ENCODE measurements around the gene PSMC3. TPM values are rescaled to one million over a fixed set of nuclear protein-coding genes. Genes with fewer than 3 reads are reported as not detected.

PSMC3 gene
- total RNA-seq, result 100 to 1,000 TPM; 121 to 215 (median 151) TPM
- polyA plus RNA-seq, result 100 to 1,000 TPM; 195 to 258 TPM
- long read RNA-seq, donor 1, transcript PSMC3-212 (12 exons, 1,373 nt), result major isoform, 195 of 227 reads
- long read RNA-seq, donor 1, partial matches to known transcripts, result 12 of 227 reads
- long read RNA-seq, donor 1, other reads (novel, unspliced or antisense), result 20 of 227 reads
- long read RNA-seq, donor 2, transcript PSMC3-212 (12 exons, 1,373 nt), result major isoform, 838 of 926 reads
- long read RNA-seq, donor 2, partial matches to known transcripts, result 32 of 926 reads
- long read RNA-seq, donor 2, other reads (novel, unspliced or antisense), result 56 of 926 reads
- long read RNA-seq, donor 3, transcript PSMC3-212 (12 exons, 1,373 nt), result major isoform, 156 of 172 reads
- long read RNA-seq, donor 3, partial matches to known transcripts, result 9 of 172 reads
- long read RNA-seq, donor 3, other reads (novel, unspliced or antisense), result 7 of 172 reads

DNA sequence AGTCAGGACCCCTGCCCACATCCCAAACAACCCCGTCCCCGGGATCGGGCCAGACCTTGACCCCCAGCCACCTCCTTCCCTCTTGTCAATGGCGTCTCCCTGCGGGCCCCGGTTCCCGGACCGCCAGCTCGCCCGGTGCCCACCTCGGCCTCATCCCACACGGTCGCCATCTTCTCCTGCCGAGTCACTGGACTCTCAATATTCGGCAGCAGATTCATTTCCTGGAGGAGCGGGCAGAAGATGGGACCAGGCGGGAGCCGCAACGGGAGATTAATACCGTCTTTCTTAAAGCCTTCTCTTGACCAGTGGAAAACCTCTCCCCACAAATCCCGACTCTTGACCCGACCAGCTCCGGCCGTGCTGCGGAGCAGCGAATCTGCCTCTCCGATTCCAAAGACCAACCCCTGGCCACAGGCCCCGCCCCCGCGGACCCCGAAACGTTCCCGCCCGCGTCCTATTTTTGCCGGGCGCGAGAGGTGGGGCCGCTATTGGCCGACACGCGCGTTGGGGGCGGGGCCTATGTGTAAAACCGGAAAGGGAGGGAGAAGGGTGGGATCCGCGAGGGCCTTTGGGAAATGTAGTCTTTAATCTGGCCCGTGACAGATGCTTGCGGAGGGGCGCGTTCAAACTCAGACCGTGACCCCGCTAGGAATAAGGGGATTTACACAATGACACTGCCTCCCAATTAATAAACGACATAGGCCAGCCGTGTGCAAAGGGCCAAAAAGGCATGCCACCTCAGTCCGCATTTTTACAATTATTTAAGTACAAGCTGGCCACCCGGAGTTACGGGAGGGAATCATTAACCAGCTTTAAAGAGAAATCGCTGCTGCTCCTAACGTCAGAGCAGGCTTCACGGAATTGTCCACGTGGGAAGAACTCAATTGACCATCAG is at the start of gene PSMC3:
Gene PSMC3, minus strand, starts transcription at position 378 of the 895 bp plus-strand sequence. Its CDS starts 160 bp downstream, at position 218.
- Histone ChIP-seq H3K36me3 (peaks cover 3 to 38% (median 36%) of the 10 kb centered on the region in 9 donors), H3K4me3 (peak within 1 kb of the TSS; percentile 69 to 97 (median 84)), H3K9me3 (no peaks in the 10 kb centered on the region), H3K4me1 (peaks cover 5 to 25% (median 14%) of the 10 kb centered on the region in 12 donors), H3K27ac (peak within 1 kb of the TSS; percentile 81 to 96 (median 92)), H3K27me3 (no peaks in the 10 kb centered on the region)
- ATAC-seq (peak; percentile 95 to 99 (median 97)), DNase-seq (peak; percentile 98 to 99 (median 99))
- 0 to 1% (median 1%) methylated on average over 60 to 62 of the region's 62 CpGs for whole genome bisulfite sequencing, 4 donors
- intact Hi-C loops (cut with DNase I), result loop anchor here in 2 of 10 donors (1.0 to 10.0 kb wide), 4 partner anchors 18 to 252 kb away; partner anchors contain the start of genes SLC39A13 (in 2 of the 2), ARFGAP2 (in 1 of the 2) and CELF1 (in 1 of the 2)
- TF ChIP-seq, protein P1, sequence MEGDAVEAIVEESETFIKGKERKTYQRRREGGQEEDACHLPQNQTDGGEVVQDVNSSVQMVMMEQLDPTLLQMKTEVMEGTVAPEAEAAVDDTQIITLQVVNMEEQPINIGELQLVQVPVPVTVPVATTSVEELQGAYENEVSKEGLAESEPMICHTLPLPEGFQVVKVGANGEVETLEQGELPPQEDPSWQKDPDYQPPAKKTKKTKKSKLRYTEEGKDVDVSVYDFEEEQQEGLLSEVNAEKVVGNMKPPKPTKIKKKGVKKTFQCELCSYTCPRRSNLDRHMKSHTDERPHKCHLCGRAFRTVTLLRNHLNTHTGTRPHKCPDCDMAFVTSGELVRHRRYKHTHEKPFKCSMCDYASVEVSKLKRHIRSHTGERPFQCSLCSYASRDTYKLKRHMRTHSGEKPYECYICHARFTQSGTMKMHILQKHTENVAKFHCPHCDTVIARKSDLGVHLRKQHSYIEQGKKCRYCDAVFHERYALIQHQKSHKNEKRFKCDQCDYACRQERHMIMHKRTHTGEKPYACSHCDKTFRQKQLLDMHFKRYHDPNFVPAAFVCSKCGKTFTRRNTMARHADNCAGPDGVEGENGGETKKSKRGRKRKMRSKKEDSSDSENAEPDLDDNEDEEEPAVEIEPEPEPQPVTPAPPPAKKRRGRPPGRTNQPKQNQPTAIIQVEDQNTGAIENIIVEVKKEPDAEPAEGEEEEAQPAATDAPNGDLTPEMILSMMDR (IDR thresholded peaks at IDR 0.05), result peak in 1 of 12 donors; percentile 5
- peak in 1 of 2 donors; percentile 55 for TF ChIP-seq POLR2A (IDR thresholded peaks at IDR 0.05)

DNA sequence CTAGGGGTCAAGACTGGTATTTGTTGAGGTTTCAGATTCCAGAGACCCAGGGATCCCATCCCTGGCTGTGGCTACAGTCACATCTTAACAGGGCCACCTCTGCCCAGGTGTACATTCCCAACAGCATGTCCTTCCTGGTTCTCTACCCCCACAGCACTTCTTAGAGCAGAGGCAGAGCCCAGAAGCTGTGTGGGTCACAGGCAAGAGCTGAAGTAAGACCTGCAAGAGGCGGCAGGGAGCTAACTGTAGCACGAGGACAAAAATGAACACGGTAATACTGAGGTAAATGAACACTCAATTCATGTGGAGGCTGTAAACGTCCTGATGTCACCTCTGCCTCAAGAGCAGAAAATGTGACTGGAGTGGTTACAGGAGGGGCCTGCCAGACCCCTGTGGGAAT is 44.4 kb upstream of the PSMC3 start:
- 80 to 86% (median 83%) methylated on average over 4 of the region's 4 CpGs for WGBS, 4 donors
- TF ChIP-seq, protein P1 (IDR thresholded peaks at IDR 0.05), result no peak
- TF ChIP-seq POLR2A (IDR thresholded peaks at IDR 0.05), result no peak
- H3K4me1 ChIP-seq, result peaks cover 3 to 38% (median 23%) of the 10 kb centered on the region in 12 donors
- no peak for ATAC-seq
- H3K27me3 ChIP-seq, result no peaks in the 10 kb centered on the region
- no peak overlapping the region for H3K4me3 ChIP-seq
- peaks cover 0 to 82% (median 77%) of the 10 kb centered on the region in 9 donors for H3K36me3 ChIP-seq
- no peak for DNase-seq
- intact Hi-C loops (cut with DNase I), result loop anchor here in 1 of 10 donors (10.0 kb wide), 1 partner anchor 144 kb away; no protein-coding TSS in a partner anchor
- H3K9me3 ChIP-seq, result no peaks in the 10 kb centered on the region
- peak overlapping the region in 1 of 12 donors; percentile 56 for H3K27ac ChIP-seq

DNA sequence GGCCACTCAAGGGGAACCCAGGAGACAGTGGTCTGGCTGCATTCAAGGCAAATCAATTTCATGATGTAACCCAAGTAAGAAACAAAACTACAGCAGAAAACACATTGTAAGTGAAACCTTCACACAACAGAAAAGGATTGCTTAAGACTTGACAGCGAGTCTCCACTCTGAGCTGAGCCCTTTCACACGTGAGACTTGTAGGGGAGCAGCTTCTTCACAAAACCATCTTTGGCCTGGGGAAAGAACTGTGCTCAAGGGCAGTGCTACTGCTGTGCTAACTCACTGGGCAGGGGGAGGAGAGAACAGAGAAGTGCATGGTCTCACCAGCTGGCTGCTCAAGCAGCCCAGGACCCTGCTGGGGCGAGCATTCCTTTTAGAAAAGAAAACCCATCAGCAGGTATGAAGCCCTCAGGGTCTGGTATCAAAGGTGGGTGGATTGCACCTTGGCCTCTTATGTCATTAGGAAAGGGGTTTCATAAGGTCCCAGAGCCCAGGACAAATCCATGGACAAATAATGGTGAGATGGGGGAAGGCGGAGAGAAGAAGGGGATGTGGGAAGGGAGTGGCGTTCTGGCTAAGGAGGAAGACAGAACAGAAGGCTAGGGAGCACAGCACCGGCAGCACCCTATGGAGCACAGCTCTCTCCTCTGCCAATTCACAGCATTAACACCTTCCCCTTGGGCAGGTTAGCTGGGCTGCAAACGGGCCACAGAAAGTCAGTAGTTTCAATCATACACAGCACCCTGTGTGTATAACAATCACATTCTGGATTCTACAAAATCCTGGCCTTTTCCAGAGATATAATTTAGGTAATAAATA is 43.3 kb upstream of the PSMC3 start:
- H3K36me3 ChIP-seq, result peaks cover 0 to 76% (median 66%) of the 10 kb centered on the region in 9 donors

More for the DNA sequence above, 43.3 kb upstream of the PSMC3 start:
- H3K9me3 ChIP-seq, result no peaks in the 10 kb centered on the region
- ATAC-seq (no peak), DNase-seq (no peak)
- intact Hi-C loops (cut with DNase I), result loop anchor here in 4 of 10 donors (5.0 to 10.0 kb wide), 2 partner anchors 83 to 145 kb away; partner anchors contain the start of gene CELF1 (in 1 of the 4)
- peaks cover 3 to 49% (median 31%) of the 10 kb centered on the region in 12 donors for H3K4me1 ChIP-seq
- H3K4me3 ChIP-seq, result no peak overlapping the region
- TF ChIP-seq, protein P1 (IDR thresholded peaks at IDR 0.05), result no peak
- no peak for TF ChIP-seq POLR2A (IDR thresholded peaks at IDR 0.05)
- H3K27ac ChIP-seq, result peak overlapping the region in 2 of 12 donors; percentile 28 to 56
- WGBS, 4 donors, result 89 to 93% (median 91%) methylated on average over 7 of the region's 7 CpGs
- H3K27me3 ChIP-seq, result no peaks in the 10 kb centered on the region

Data from heart left ventricle (tissue), 16 donors.